Measurements from ENCODE around the gene CRHR1. TPM values are rescaled to one million over a fixed set of nuclear protein-coding genes. Genes with fewer than 3 reads are reported as not detected.

Gene CRHR1
- total RNA-seq, 2 donors from 2014 or later, result 1.4 to 2.1 TPM

GRCh38 chr17:45836047-45837044 lies 52.2 kb downstream of the CRHR1 start:
- H3K36me3 ChIP-seq, result no peaks in the 10 kb centered on the region
- H3K9me3 ChIP-seq, result no peaks in the 10 kb centered on the region
- 73% methylated on average over 20 of the region's 20 CpGs for WGBS
- H3K4me3 ChIP-seq, result no peak overlapping the region
- DNase-seq (ENCODE audit: low spot score), result no peak
- no peaks in the 10 kb centered on the region for H3K4me1 ChIP-seq (replicated peaks)
- H3K27ac ChIP-seq, result no peak overlapping the region
- H3K27me3 ChIP-seq (replicated peaks; ENCODE audit: insufficient read depth), result no peaks in the 10 kb centered on the region
- intact Hi-C loops (cut with DNase I), result no loop called here
- no peak for TF ChIP-seq CTCF (IDR thresholded peaks at IDR 0.05)
- TF ChIP-seq POLR2A (IDR thresholded peaks at IDR 0.05), result no peak
- TF ChIP-seq POLR2AphosphoS5 (IDR thresholded peaks at IDR 0.05), result no peak

- DNase-seq (ENCODE audit: low spot score), result no peak
- H3K27me3 ChIP-seq (replicated peaks; ENCODE audit: insufficient read depth), result no peaks in the 10 kb centered on the region
- no peaks in the 10 kb centered on the region for H3K36me3 ChIP-seq
- no peaks in the 10 kb centered on the region for H3K9me3 ChIP-seq
- TF ChIP-seq POLR2A (IDR thresholded peaks at IDR 0.05), result no peak
- TF ChIP-seq CTCF (IDR thresholded peaks at IDR 0.05), result no peak
- TF ChIP-seq POLR2AphosphoS5 (IDR thresholded peaks at IDR 0.05), result no peak
- 56% methylated on average over 10 of the region's 10 CpGs for WGBS
- intact Hi-C loops (cut with DNase I), result no loop called here
- H3K4me1 ChIP-seq (replicated peaks), result no peaks in the 10 kb centered on the region
- H3K27ac ChIP-seq, result no peak overlapping the region
- H3K4me3 ChIP-seq, result no peak overlapping the region
These were observed 53.1 kb downstream of the CRHR1 start for GRCh38 chr17:45837187-45837586.

GRCh38 chr17:45837603-45838002 lies 53.5 kb downstream of the CRHR1 start:
- no peak for TF ChIP-seq POLR2AphosphoS5 (IDR thresholded peaks at IDR 0.05)
- no peak for TF ChIP-seq CTCF (IDR thresholded peaks at IDR 0.05)
- TF ChIP-seq POLR2A (IDR thresholded peaks at IDR 0.05), result no peak
- Histone ChIP-seq H3K9me3 (no peaks in the 10 kb centered on the region), H3K4me3 (no peak overlapping the region), H3K27ac (no peak overlapping the region), H3K4me1 (replicated peaks) (no peaks in the 10 kb centered on the region), H3K36me3 (no peaks in the 10 kb centered on the region), H3K27me3 (replicated peaks; ENCODE audit: insufficient read depth) (no peaks in the 10 kb centered on the region)
- no peak for DNase-seq (ENCODE audit: low spot score)
- intact Hi-C loops (cut with DNase I), result no loop called here
- WGBS, result 89% methylated on average over 9 of the region's 9 CpGs

GRCh38 chr17:45838751-45839295 lies 54.7 kb downstream of the CRHR1 start:
- intact Hi-C loops (cut with DNase I), result no loop called here

More at GRCh38 chr17:45838751-45839295, 54.7 kb downstream of the CRHR1 start:
- H3K4me1 ChIP-seq (replicated peaks), result no peaks in the 10 kb centered on the region
- no peak for DNase-seq (ENCODE audit: low spot score)
- no peaks in the 10 kb centered on the region for H3K27me3 ChIP-seq (replicated peaks; ENCODE audit: insufficient read depth)
- H3K36me3 ChIP-seq, result no peaks in the 10 kb centered on the region
- 73% methylated on average over 8 of the region's 8 CpGs for WGBS
- no peaks in the 10 kb centered on the region for H3K9me3 ChIP-seq
- H3K4me3 ChIP-seq, result no peak overlapping the region
- no peak for TF ChIP-seq POLR2AphosphoS5 (IDR thresholded peaks at IDR 0.05)
- no peak for TF ChIP-seq POLR2A (IDR thresholded peaks at IDR 0.05)
- no peak for TF ChIP-seq CTCF (IDR thresholded peaks at IDR 0.05)
- no peak overlapping the region for H3K27ac ChIP-seq
